Activated CD4-positive, alpha-beta T cell treated with anti-CD3 and anti-CD28 coated beads, Interleukin-2, amount 50 U/mL, for 1 hour (primary cell): ENCODE measurements around the gene MYOZ1.
"Not testable (repeated sequence)": the region's sequence is repeated elsewhere in the genome, so short reads cannot be mapped to it uniquely, and the experiment has no call there.

ENCODE experiments used
- DNase-seq: peaks from one replicate; pipeline ENCODE4 v3.0.0-alpha.2; 2020

The MYOZ1 gene, protein sequence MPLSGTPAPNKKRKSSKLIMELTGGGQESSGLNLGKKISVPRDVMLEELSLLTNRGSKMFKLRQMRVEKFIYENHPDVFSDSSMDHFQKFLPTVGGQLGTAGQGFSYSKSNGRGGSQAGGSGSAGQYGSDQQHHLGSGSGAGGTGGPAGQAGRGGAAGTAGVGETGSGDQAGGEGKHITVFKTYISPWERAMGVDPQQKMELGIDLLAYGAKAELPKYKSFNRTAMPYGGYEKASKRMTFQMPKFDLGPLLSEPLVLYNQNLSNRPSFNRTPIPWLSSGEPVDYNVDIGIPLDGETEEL

DNA sequence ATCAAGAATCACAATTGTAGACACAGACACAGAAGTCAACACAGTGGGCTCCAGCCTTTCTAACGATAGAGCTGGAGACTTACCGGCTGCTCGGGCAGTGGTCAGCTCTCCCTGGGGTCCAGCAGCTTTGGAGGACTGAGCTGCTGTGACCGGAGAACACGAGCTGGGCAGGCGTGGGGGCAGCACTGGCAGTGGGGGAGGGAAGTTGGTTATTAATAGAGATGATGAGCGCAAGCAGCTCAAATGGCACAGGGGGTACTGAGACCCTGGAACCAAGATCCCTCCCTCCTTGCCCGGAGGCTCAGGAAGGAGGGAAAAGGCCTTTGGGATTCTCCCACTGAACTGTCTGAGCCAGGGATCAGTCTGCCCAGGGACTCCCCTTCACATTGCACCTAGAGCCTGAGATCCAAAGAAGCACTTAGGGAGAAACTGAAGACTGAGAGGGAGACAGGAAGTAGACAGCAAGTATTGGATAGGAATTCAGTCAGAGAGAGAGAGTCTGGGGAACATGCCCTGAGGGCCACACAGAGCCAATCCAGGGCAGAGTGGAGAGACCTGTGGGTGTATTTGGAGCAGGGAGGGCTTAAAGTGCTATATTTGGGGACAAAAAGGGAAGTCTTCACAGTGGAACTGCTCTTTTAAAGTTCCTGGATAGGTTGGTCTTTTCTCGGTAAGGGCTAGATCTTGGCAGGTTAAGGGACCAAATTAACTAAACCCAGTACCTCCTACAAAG lies at the start of gene MYOZ1:
MYOZ1 (minus strand) TSS at position 147 of the 733 bp plus-strand sequence. CDS start 1,457 bp downstream, outside the sequence.
- no peak for DNase-seq

DNA sequence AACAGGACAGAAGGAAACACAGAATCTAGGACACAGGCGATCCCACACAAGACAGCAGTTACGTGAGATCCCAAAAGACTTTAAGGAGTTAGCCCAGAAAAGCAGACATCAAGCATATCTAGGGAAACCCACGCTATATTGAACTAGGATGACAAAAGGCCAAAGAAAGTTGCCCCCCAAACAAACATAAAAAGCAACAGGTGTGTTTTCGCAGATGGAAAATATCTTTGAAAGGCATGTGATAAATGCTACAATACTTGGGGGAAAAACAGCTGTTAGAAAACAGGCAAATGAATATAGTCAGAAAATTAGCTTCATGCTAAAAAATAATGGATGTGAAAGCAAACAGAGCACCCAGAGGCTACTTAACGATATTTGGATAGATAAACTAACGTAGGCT lies 49.5 kb upstream of the MYOZ1 start:
- DNase-seq, result not testable (repeated sequence)

DNA sequence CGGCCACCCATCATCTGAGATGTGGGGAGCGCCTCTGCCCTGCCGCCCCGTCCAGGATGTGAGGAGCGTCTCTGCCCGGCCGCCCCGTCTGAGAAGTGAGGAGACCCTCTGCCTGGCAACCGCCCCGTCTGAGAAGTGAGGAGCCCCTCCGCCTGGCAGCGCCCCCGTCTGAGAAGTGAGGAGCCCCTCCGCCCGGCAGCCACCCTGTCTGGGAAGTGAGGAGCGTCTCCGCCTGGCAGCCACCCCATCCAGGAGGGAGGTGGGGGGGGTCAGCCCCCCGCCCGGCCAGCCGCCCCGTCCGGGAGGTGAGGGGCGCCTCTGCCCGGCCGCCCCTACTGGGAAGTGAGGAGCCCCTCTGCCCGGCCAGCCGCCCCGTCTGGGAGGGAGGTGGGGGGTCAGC lies 48.3 kb upstream of the MYOZ1 start:
- DNase-seq, result not testable (repeated sequence)

DNA sequence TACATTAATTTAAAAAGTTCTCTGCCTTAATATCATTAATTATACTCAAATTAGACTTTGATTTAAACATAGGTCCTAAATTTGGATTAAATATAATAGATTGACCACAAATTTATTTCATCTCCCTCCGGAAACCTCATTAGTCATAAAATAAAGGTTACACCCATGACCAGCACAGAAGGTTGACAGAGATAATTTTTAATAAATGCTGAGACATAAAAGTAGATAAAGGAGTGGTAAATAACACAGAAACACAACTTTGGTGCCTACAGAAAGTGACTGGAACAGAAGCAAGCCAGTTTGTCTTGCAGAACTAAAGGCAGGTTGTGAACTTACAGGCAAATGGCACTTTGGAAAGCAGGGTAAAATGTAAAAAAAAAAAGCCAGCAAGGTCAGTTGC lies 46.4 kb upstream of the MYOZ1 start:
- not testable (repeated sequence) for DNase-seq

DNA sequence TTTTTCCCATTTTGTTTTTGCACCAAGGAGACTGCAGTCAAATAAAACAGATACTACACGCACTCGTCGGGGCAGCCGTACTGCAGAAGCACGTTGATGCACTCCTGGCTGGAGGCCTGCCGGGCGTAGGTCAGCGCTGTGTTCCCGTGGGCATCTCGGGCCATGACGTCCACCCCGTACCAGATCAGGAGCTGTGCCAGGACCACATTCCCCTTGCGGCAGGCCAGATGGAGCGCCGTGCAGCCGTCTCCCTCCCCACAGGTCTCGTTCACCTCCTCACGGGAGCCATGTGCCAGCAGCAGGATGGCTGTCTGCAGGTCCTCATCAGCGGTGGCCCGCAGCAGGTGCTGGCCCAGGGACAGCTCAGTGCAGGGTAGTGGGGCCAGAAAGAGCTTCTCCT lies 33.3 kb upstream of the MYOZ1 start:
- not testable (repeated sequence) for DNase-seq

DNA sequence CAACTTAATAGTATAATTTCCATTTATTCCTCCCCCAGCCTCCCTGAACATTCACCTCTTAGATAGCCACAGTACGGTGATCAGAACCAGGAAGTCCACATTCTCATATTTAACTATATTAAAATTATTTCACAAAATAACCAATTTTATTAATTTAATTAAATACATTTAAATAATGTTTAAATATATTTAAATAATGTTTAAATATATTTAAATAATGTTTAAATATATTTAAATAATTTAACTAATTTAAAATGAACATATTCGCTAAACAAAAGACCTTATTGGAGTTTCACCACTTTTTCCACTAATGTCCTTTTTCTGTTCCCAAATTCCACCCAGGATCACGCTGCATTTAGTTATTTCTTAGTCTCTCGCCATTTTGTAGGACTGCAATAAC lies 27.1 kb upstream of the MYOZ1 start:
- DNase-seq, result not testable (repeated sequence)

DNA sequence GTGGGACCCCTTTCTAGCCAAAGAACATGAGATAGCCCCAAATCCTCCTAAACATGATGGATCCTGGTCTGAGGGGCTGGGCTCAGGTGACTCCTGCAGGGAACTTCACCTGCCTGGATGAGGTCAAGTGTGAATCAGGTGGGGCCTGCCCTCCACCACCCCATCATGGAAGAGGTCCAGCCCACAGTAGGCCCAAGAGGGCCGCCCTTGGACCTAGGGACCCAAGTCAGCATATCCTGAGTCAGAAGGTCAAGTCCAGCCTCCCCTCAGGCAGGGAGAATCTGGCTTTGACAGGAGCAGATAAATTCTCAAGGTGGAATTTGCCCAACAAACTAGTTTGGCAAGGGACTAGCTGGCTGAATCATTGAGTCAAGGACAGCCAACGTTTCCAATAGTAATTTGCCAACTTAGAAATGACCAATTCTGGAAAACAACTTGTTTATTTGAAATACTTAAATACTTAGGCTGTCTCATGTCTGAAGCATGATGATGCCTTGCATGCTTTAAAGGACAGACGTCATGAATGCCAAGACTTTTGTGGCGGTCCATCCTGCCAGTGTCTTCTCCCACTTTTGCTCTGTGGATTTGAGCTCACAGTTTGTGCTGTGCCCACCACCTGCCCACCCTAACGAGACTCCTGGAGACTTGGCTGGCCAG lies 25.0 kb upstream of the MYOZ1 start:
- not testable (repeated sequence) for DNase-seq

DNA sequence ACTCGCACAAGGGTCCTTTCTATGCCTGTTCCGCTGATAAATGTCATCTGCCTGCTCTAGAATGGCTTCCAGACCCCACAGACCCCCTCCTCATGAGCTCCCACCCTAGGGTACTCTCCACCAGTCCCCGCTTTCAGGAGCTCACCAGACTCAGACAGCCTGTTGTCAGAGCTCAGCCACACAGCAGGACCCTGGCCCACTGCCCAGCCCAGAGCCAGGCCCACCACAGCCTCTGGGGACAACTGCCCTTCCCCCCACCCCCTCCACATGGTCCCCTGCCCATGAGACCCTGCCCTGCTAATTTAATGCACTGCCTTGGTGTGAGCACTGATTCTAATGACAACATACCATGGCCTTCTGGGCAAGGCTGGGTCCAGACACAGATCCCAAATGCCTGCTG lies 24.3 kb upstream of the MYOZ1 start:
- DNase-seq, result not testable (repeated sequence)

DNA sequence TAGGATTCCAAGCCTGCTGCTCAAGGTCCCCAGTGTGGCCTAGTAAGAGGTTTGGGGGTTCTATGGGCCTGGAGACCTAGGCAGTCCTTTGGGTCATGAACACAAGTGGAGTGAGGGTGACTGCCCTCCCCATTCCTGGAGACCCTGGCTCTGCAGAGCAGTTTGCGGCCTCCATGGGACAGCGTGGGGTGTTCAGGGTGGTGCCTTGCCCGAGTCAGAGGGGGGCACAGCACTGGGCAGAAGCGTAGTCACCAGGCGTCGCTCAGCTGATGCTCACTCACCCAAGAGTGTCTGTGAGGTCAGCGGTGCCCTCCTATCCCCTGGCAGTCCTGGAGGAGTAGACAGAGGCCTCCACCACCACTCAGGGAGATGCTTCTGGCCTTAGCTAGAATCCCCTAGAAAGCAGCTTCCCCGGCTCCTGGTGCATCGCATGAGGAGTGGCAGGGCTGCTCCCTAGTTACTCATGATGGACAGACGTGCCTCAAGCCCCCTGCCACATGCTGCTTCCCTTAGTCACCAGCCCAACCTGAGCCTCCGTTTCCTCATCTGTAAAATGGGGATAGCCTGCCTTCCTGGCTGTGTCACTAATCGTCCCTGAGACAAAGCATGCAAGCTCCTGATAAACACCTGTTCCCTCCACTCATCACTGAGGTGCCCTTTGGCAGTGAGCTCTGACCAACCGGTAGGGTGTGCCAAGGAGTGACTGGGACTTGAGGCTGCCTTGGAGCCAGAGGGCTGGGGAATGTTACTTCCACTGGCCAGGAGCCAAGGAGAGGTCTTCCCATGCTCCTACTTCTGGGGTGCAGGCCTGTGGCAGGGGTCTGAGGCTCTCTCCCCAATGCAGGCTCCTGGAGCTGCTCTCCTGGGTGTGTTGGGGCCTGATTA lies 23.1 kb upstream of the MYOZ1 start:
- DNase-seq, result not testable (repeated sequence)

DNA sequence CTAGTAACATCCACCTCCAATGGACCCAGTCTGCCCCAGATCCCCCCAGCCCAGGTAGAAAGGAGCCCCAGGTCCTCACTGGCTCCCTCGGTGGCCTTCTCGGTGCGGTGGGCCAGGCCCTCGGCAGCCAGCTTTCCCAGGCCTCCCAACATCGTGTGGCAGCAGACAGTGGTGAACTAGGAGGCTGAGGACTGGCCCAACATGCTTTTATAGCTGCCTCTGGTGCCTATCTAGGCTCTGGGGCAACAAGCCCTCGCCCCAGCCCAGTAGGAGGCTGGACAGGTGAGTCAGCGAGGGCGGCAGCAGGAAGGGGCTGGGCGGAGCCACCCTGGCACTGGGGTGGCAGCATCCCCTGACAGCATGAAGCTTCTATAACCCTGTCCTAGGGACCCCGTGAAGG lies 22.3 kb upstream of the MYOZ1 start:
- not testable (repeated sequence) for DNase-seq

DNA sequence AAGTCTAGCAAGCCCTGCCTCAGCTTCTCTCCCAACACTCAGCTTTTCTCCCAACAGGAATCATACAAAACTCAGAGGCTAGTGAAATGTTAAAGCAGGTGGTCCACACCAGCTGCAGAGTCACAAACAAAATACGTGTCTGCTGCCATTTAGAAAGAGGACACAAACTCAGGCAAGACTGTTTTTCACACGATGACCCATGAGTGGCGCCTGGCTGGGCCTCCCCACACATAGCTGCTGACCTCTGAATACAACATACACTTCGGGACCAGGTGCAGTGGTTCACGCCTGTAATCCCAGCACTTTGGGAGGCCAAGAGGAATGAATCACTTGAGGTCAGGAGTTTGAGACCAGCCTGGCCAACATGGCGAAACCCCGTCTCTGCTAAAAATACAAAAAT lies 21.4 kb upstream of the MYOZ1 start:
- not testable (repeated sequence) for DNase-seq

DNA sequence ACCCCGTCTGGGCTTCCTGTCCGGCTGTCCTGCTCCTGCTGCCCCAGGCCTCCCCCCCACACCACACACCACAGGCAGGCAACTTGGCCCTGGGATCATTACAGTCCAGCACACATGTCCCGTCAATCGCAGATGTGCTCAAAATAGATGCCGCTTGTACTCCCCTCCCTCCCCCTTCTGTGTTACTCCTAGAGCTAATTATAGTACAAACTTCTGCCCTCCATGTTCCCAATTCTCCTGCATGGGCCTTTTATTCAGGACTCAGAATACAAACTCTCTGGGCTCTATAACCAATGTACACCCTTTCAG lies 14.7 kb upstream of the MYOZ1 start, which contains the start of gene SYNPO2L:
SYNPO2L (minus strand) TSS at position 40 of the 309 bp plus-strand sequence. CDS start 107 bp downstream, outside the sequence.
- no peak for DNase-seq

DNA sequence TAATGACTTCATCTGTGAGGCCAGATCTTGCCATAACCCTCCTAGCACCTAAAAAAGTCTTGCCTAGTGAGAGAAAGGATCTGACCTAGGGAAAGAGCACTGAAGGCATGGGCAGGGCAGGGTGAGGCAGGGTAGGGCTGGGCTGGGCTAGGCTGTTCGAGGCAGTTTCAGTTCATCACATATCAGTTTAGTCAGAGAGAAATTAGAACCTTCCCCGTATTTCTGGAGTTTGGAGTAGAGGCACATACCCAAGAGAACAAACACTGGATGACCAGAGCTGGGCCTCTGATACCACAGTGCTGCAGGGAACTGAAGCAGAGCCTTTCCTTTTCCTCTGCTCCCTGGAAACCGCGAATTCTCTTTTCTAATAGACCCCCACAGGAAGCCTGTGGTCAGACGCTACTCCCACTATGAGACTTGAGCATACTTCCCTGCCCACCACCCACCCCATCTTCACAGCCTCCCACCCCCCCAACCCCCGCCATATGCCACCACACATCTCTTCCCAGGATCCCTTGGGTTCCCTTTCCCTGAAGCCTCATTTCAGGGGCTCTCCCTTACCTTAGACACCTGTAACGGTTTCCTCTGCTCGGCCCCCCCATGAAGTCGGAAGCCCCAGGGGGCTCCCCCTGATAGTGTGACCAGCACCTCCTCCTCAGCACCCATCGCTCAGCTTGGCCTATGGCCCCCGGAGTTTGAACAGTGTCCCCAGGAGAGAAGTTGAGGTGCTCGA lies 14.1 kb upstream of the MYOZ1 start:
- DNase-seq, result no peak

DNA sequence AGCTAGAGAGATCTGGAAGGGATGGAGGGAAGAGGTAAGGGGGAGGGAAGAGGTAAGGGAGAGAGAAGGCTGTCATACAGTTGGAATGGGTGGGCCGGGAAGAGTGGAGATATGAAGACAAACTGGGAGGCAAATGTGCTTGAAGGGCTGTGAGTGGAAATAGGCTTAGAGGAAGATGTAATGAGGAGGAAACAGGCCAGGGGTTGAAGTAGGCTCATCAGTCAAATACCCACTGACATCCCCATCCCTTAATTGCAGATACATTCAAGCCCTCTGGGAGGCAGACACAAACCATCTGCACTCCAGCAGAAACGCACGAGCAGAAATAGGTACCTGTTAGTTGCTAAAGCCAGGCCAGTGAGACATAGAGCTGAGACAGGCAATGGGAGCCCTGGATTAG lies 12.4 kb upstream of the MYOZ1 start:
- DNase-seq, result no peak

DNA sequence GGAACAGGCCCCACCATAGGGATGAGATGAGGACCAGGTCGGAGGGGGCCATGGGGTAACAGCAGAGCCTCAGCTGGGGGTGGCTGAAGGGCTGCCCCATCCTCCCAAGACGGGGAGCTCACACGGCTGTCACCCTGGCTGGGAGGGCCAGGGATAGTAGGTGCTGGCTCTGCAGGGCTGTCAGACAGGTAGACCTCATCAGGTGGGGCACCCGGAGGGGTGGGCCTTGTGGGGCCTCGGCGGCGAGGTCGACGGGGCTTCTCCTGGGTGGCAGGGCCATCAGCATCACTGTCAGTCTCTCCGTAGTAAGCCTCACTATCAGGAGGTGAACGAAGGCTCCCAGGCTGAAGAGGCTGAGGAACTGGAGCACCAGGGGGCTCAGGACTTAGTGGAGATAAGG lies 11.9 kb upstream of the MYOZ1 start:
- DNase-seq, result no peak

DNA sequence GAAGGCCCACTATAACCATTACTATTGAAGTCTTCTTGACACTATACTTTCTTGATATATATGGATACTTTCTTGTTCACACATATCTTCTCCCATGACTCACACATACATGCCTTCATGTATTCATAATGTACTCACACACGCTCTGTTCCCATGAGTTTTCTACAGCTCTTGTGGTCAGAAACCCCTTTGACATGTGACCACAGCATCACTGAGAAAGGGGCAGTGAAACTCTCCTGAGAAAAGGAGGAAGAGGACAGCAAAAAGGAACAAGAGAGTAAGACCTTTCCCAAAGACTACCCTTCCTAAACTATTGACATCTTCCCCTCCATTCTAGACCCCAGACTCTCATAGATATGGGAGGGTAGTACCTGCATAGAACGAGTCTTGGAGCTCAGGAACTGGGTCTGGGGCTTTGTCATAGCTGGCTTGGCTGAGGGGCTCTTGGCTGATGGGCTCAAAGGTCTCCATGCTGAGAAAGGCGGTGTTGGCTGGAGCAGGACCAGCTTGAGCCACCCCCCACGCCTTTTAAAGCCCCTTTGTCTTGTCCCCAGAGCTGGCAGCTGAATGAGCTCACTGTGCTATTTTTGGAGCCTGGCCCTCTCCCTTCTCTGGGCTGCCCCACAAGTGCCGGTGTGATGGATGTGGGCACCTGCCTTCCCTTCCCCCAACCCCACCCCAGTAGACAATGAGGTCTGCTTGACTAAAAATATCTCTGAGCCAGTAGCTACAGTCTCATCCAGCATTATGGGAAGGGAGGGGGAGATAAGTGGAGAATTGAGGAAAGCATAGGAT lies 9.5 kb upstream of the MYOZ1 start:
- DNase-seq, result no peak

DNA sequence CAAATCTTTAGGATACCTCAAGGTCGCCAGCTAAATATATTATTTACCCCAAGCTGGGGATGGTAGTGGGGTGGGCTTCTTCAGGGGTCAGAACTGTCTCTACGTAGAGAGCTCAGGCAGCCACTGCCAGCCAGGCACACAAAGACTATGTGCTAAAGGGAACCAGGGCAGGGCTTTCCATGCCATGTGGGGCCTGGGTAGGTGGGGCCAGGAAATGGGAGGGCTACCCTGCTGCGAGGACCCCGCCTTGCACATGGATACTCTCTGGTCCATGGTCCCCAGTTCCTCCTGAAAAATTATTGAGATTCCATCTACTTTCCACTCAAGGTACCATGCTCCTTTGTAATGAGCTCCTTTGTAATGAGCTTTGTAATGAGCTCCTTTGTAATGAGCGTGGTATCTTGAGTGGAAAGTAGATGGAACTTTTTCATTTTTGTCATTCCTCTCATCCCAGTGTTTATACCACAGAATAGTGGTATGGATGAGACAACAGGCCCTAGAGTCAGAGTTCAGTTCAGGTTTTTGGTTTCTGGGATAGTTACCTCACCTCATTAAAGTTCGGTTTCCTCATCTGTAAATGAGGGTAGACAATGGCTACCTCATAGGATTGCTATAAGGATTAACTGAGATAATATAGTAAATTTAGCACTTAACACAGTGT lies 8.7 kb upstream of the MYOZ1 start:
- no peak for DNase-seq

DNA sequence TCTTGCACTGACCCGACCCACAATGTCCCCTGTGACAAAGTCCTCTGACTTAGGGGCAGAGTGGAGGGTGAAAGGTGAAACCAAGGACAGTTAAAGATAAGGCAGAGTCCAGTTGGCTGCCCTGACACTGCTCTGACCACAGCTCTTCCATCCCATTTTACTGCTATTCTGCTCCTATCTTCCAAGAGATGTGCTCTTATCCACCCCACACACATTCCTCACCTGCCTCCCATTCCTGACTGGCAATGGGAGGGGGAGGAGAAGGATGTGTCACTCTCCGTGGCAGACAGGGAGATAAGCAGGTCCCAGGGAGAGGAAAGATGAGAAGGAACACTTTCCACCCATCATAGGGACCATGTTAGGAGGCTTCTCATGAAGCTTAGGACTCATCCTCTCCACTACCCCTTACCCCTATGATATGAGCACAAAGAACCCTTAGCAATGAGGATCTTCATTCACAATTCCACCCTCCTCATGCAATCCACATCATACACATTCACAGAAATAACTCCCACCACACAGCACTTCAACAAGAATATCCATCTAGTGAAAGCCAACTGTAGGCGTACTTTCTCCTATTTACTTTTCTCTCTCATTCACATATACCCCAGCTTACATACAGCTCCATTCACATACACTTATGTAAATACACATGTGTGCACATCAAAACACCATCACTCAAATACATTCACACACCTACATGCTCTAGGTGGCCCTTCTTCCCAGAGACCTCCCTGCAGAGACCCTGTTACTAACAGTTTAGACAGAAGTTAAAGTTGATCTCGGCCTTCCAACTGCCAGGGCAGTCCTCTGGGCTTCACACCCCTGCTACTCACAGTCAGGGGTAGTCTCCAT lies 7.9 kb upstream of the MYOZ1 start:
- no peak for DNase-seq

DNA sequence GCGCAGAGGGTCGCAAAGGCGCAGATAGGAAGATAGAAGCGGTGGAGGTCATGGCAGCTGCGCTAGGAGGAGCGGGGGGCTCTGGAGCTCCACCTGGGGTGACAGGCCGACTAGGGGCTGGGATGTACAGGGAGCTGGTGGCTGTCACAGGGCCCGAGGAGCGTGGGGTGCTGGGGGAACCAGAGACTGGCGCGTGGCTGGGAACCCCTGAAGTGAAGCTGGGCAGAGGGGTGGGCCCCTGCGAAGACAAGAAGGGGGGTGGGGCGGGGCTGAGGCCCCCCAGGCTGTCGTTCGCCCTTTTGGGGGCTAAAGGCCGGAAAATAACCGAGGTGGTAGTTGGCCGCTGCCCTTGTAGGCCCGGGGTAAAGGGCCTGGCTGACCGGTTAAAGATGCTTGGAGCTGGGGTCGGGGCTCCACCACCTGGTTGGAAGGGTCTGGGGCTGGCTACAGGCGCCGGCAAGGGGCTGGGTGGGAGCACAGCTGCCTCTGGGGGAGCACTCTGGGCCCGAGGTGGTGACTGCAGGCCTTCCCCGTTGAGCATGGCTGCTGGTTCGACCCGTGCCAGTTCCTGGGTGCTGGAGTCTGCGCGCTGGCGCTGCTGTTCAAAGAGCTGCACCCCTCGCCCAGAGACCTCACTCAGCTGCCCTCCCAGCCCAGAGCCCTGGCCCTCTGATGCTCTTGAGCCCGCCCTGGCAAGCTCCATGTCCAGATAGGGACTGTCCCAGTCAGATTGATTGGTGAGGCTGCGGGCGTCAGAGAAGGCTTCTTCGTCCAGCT lies 6.8 kb upstream of the MYOZ1 start:
- no peak for DNase-seq
